Kidney epithelial cell (primary cell): Measurements from ENCODE around the gene ACTG2. TPM values are rescaled to one million over a fixed set of nuclear protein-coding genes. Genes with fewer than 3 reads are reported as not detected.

Experiments
- DNase-seq: peaks from one replicate; pipeline ENCODE4 v3.0.0-alpha.2; 2010; ENCODE audit warnings: low read depth
- H3K27me3 ChIP-seq: 2 replicates; pipeline ENCODE4 v1.6.0; 2011; ENCODE audit warnings: low read length; ENCODE audit not compliant: control insufficient read depth, insufficient read depth
- H3K36me3 ChIP-seq: 2 replicates; pipeline ENCODE4 v1.5.1; 2011; ENCODE audit warnings: low read length; ENCODE audit not compliant: control insufficient read depth, insufficient read depth
- H3K4me3 ChIP-seq: 2 replicates; pipeline ENCODE4 v1.5.1; 2011; ENCODE audit warnings: low read depth, mild to moderate bottlenecking, control low read depth, low read length
- total RNA-seq: library from RNA; depleted of rRNA; stranded (reverse); fragments of >200 nt; gene quantifications from 2 replicates; pipeline ENCODE4 v1.2.3, GENCODE V29; 2015
- TF ChIP-seq, protein P1 (sequence below): IDR thresholded peaks from 2 replicates; pipeline ENCODE4 v1.5.1; 2011; ENCODE audit warnings: mild to moderate bottlenecking, moderate library complexity, low read length, control low read depth, inconsistent platforms; ENCODE audit not compliant: insufficient read depth, poor library complexity, severe bottlenecking

The ACTG2 gene
- total RNA-seq, 1 donor from 2014 or later: 2.1 TPM

DNA sequence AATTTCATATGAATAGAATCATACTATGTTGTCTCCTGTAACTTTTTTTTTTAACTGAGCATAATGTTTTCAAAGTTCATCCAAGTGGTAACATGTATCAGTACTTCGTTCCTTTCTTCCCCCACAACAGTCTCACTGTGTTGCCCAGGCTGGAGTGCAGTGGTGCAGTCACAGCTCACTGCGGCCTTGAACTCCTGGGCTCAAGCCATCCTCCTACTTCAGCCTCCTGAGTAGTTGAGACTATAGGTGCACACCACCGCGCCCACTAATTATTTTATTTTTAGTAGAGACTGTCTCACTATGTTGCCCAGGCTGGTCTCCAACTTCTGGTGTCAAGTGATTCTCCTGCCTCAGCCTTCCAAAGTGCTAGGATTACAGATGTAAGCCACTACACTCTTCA is 68.5 kb downstream of the ACTG2 start:
- Histone ChIP-seq H3K27me3 (no peaks in the 10 kb centered on the region), H3K4me3 (no peak overlapping the region), H3K36me3 (no peaks in the 10 kb centered on the region)
- TF ChIP-seq, protein P1, sequence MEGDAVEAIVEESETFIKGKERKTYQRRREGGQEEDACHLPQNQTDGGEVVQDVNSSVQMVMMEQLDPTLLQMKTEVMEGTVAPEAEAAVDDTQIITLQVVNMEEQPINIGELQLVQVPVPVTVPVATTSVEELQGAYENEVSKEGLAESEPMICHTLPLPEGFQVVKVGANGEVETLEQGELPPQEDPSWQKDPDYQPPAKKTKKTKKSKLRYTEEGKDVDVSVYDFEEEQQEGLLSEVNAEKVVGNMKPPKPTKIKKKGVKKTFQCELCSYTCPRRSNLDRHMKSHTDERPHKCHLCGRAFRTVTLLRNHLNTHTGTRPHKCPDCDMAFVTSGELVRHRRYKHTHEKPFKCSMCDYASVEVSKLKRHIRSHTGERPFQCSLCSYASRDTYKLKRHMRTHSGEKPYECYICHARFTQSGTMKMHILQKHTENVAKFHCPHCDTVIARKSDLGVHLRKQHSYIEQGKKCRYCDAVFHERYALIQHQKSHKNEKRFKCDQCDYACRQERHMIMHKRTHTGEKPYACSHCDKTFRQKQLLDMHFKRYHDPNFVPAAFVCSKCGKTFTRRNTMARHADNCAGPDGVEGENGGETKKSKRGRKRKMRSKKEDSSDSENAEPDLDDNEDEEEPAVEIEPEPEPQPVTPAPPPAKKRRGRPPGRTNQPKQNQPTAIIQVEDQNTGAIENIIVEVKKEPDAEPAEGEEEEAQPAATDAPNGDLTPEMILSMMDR: no peak
- no peak for DNase-seq

DNA sequence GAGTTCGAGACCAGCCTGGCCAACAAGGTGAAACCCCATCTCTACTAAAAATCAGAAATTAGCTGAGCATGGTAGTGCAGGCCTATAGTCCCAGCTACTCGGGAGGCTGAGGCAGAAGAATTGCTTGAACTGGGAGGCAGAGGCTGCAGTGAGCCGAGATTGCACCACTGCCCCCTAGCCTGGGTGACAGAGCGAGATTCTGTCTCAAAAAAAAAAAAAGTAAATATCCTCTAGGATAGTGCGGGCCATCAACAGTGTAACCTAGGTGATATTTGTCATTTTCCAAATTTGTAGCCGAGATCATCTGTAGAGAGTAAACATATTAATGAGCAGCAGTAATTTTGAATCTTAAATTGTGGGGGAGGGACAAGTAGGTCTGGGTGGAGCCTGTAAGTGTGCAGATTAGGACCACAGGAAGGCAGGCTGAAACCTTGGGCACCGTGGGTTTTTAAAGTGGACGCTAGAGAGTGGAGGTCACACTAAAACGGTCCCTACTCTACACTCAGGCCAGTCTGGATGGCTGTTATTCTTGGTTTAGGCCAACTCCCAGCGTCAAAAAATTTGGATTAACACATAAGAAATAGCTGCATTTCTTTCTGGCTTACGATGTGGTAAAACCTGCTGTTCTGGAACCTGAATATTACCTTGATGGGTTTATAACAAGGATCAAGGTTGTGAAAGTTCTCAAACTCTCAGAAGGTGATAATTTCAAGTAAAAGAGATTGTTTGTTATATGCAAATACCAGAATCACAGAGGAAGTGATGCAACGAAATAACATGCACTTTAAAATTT is 69.2 kb downstream of the ACTG2 start:
- Histone ChIP-seq H3K27me3 (no peaks in the 10 kb centered on the region), H3K4me3 (no peak overlapping the region), H3K36me3 (no peaks in the 10 kb centered on the region)
- TF ChIP-seq, protein P1: no peak
- no peak for DNase-seq

DNA sequence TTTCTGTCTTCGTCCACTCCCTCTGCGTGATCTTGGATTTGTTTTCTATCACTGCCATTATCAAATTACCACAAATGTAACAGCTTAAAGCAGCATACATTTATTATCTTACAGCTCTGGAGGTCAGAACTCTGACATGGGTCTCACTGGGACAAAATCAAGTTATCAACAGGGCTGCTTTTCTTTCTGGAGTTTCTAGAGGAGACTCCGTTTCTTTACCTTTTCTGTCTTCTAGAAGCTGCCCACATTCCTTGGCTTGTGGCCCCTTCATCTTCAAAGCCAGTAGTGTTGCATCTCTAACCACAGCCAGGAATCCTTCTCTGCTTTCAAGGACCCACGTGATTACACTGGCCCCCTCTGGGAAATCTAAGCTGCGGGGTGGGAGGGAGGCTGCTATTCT is 70.0 kb downstream of the ACTG2 start:
- no peak for DNase-seq
- Histone ChIP-seq H3K27me3 (no peaks in the 10 kb centered on the region), H3K36me3 (no peaks in the 10 kb centered on the region), H3K4me3 (no peak overlapping the region)
- TF ChIP-seq, protein P1: no peak

DNA sequence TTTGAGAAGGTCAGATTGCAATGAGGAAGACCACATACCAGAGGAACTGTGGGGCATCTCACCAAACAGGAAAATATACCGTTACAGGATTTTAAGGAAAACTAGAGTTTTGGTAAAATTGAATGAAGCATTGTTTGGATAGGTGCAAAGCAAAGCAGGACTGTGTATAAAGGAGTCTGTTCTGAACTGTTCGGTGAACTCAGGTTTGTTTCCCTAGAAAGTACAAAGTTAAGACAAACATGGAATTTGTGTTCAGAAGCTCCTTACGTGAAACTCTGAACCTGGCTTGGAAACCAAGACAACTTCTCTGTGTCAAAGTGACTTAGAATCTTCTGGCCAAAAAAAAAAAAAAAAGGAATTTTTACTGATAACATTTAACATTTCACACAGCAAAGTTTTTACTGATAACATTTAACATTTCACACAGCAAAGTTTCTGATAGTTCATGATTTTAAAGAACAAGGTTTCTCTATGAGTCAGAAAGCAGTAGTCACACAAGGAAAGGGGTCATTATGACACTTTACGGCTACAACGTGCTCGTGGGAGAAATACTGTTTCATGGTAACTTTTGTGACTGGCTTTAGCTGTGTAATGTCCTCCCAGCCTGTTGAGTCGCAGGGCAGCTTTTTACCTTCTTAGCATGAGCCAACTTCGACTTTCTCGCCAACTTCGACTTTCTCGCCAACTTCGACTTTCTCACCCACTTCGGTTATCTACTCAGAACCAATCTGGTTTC is 70.7 kb downstream of the ACTG2 start:
- Histone ChIP-seq H3K4me3 (no peak overlapping the region), H3K27me3 (no peaks in the 10 kb centered on the region), H3K36me3 (no peaks in the 10 kb centered on the region)
- no peak for DNase-seq
- TF ChIP-seq, protein P1: no peak

DNA sequence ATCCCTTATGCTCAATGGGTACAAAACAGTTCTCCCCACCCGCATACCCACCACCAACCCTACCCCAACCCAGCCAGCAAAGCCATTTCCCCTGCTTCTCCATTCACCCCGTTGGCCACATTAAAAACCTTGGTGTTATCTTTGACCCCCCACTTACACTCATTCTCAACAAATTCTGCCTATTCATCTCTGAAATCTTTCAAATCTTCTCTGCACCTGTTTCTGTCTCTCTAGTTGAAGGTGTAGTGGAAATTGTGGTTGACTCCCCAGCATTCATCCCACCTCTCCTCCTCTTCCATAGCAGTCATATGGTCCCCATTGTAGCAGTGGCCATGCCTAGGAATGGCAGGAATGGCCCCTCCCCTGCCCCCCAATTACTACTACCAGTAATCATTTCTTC is 71.4 kb downstream of the ACTG2 start:
- DNase-seq: no peak
- no peaks in the 10 kb centered on the region for H3K27me3 ChIP-seq
- H3K36me3 ChIP-seq: no peaks in the 10 kb centered on the region
- TF ChIP-seq, protein P1: no peak
- H3K4me3 ChIP-seq: no peak overlapping the region
